ENCODE data around the gene DOCK7.

- no peak for TF ChIP-seq CTCF (IDR thresholded peaks at IDR 0.05)
- TF ChIP-seq POLR2AphosphoS5 (IDR thresholded peaks at IDR 0.05): no peak
- TF ChIP-seq POLR2A (IDR thresholded peaks at IDR 0.05): no peak
Measured at GRCh38 chr1:62561306-62561705, 126.9 kb downstream of the DOCK7 start.

All from breast epithelium (tissue), 3 donors.